Stimulated activated CD4-positive, alpha-beta T cell treated with anti-CD3 and anti-CD28 coated beads, Interleukin-2, amount 100 ng/mL, for 4 hours (primary cell): ENCODE results near the gene DENND1A.
"Not testable (repeated sequence)": the region's sequence is repeated elsewhere in the genome, so short reads cannot be mapped to it uniquely, and the experiment has no call there.

Experiments used
- DNase-seq: peaks from one replicate; pipeline ENCODE4 v3.0.0-alpha.2; 2020; ENCODE audit warnings: low read depth

The DENND1A gene

DNA sequence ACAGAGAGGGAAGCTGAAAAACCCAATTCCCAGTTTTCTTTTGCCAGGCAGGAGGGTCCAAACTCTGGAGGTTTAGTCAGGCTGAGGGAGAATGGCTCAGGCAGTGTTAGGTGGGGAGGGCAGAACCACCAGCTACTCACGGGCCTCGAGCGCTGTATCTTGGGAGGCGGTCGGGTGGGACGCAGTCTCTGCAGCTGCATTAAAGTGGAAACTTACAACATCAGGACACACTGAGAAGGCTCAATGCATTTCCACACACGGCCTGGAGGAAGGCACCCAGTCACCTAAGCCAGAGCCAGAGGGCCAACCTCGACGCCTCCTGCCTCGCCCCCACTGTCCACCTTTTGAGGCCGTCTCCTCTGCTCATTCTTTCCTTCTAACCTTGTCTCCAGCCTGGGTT is 518.3 kb downstream of the DENND1A start:
- DNase-seq: no peak

GRCh38 chr9:123411191-123411590 is 518.7 kb downstream of the DENND1A start:
- no peak for DNase-seq

- DNase-seq: no peak
Observed at GRCh38 chr9:123410281-123410910, 519.5 kb downstream of the DENND1A start.

GRCh38 chr9:123408313-123409262 is 521.3 kb downstream of the DENND1A start:
- DNase-seq: no peak

- no peak for DNase-seq
Observed at GRCh38 chr9:123407217-123407851, 522.6 kb downstream of the DENND1A start.

DNA sequence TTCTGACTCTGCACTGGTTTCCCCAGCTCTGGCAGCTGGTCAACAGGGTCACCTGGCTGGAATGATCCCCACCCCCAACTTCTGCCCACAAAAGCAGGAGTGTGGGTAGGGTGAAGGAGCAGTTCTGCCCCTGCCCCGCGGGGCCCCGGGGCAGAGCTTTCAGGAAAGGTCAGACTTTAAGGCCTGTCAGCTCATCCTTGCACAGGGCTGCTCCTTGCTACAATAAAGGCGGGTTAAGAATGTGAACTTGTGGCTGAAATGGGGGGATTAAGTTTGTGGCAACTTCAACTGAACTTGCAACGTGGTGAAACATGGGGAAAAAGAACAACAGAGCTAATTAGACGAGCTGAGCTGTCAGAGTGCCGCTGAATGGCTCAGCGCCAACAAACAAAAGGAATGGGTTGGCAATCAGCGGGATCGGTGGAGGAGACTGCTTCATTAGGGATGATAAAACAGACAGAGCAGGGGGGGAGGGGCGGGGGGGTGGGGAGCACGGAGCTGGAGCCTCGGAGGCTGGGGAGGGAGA is 523.2 kb downstream of the DENND1A start:
- no peak for DNase-seq

GRCh38 chr9:123406016-123406415 is 523.9 kb downstream of the DENND1A start:
- DNase-seq: no peak

- no peak for DNase-seq
Observed at GRCh38 chr9:123402981-123403509, 526.9 kb downstream of the DENND1A start.

DNA sequence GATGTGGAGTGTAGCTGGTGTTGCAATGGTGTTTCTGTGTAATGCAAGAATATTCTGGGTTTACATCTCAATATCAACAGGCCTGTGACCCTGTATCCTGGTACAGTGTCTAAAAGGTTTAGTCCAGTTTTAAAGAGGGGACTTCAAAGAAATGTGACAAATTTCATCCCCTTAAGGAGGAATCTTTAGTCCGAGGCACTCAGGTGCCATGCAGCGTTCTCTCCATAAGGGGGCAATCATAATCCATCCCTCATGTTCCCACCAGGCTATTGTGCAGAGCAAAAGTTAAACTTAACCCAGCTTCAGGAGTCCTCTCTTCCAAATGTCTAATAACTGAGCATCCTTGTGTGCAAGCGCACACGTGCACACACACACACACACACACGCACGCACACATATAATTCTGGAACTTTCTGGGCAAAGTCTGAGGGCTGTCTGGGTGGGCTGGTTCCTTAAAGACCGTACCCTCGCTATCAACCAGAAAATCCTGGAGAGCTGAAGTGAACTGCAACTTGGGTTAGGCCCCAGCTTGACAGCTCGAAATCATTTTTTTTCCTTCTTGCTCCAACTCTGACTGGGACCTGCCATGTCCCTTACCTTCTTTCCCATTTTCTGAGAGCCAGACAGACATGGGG is 527.9 kb downstream of the DENND1A start:
- no peak for DNase-seq

- no peak for DNase-seq
Observed at GRCh38 chr9:123400926-123401503, 528.9 kb downstream of the DENND1A start.

DNA sequence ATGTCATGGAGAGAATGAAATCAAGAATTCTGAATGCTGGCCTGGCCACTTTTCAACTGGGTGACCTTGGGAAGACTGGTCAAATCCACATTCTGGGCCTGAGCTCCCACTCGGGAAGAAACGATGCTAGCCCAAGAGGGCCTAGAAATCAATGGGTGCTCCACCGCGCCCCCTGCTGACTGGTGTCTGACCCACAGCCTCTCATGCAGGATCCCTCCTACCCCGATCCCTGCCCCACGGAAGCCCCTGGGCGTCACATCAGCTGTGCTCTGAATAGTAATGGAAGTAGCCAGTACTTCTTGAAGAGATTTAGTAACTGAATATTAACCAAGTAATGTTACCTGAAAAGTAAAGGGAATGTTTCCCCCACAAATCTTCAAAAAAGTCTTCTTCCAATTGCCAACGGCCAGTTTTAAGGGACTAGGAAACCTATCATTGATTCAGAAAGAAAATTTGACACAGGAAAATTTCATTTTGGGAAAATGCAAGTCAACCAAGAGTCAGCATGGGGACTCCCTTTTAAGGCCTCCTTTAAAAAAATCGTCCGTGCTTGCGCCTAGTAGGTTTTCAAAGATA is 530.0 kb downstream of the DENND1A start:
- DNase-seq: no peak

DNA sequence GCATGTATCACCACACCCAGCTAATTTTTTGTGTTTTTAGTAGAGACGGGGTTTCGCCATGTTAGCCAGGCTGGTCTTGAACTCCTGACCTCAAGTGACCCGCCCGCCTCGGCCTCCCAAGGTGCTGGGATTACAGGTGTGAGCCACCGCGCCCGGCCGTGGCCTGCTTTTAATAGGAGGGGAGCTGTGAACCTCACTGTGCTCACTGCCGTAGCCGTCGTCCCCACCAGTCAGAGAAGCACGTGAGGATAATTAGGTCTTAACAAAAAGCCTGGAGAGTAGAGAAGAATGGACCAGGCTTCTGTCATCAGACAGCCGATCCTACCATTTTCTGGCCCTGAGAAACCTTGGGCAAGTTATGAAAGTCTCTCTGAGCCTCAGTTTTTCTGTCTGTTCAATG is 531.0 kb downstream of the DENND1A start:
- DNase-seq: not testable (repeated sequence)

DNA sequence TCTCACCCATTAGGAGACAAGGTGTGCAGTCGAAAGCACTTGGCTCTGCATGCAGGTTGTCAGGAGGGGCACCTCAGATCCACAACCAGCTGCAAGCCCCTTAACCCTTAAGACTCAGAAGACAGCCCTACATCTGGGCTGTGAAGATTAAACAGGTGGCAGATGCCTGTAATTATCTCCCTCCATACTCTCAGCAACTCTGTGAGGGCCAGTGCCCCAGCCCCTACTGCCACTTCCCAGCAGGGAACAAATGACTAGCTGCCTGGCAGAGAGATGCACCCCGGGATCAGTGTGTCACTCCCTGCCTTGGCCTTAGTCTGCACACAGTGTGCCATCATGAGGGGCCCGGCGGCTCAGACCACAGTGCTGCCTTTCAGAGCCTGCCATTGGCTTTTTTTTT is 532.0 kb downstream of the DENND1A start:
- no peak for DNase-seq

DNA sequence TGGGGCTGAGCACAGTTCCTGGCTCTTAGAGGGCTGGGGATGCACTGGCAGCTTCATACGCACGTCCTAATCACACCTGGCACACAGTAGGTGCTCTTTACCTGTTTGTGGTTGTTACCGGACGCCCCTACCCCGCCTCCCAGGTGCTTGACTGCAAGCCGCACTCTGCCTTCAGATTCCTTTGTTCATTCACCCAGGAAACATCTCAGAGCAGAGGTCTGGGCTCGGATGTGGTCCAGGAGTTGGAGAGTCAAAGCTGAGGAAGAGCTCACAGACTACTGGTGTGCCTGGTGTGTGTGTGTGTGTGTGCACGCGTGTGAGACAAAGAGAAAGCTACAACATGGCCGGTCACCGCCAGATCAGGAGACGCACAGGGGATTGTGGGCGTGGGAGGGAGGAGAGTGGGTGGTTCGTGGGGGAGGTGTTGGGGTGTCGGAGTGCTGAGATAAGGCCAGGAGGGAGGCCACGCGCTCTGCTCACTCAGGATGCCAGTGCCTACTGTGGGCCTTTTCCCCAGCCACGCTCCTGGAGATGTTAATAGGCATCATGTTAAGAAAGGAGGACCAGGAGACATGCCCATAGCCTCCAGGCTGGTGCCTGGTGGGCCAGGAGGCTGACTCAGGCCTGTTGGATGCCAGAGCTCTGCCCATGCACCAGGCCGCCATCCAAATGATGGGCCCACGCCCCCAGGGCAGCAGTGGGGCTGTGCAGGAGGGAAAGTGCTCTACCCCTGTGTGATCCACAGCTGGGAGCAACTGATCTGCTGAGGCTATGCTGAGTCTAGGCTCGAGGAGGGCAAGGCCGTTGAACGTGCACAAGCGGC is 534.0 kb downstream of the DENND1A start:
- no peak for DNase-seq

DNA sequence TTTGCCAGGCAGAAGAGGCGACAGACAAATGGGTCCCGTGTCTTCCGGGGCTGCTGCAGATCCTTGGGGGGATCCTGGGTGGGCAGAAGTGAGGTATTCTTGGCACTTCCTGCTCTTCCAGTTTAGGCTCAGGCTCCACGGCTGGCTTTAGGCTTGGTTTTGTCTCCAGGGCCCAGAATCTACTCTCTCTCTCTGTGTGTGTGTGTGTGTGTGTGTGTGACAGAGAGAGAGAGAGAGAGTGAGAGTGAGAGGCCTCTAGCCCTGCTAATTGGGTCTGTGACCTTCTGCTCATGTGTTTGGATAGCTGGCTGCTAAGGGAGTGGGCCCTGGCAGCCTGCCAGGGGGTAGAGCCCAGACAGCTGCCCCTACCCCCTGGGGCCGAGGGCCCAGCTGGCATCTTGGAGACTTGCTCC is 534.6 kb downstream of the DENND1A start:
- no peak for DNase-seq

GRCh38 chr9:123394291-123395235 is 535.4 kb downstream of the DENND1A start:
- no peak for DNase-seq

- DNase-seq: no peak
Observed at GRCh38 chr9:123392802-123393201, 537.1 kb downstream of the DENND1A start.

DNA sequence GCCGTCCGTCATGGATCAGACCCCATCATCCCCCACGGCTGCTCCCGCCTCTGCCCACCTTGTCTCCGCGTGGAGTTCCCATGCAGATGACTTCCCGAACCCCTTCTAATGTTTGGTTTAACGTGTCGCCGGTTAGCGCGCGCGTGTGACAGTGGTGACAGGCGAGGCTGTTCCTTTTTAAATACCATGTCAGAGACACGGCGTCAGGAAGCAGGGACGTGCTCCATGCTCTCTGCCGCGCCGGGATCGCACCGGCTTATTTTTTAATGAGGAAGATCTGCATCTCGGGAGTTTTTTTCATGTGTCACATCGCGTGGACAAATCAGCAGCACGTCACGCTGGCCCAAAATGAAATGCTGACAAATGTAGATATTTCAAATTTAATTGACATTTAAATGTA is 538.0 kb downstream of the DENND1A start:
- no peak for DNase-seq

GRCh38 chr9:123391233-123391632 is 538.7 kb downstream of the DENND1A start:
- DNase-seq: no peak
